ENCODE measurements around the gene MSLN. TPM values are rescaled to one million over a fixed set of nuclear protein-coding genes. Genes with fewer than 3 reads are reported as not detected.

Gene MSLN
- total and polyA plus RNA-seq, 2 of the 13 experiments (the other 11 are each of a cell fraction or from before 2014, with no cell fraction given), result 2.0 to 2.3 TPM

DNA sequence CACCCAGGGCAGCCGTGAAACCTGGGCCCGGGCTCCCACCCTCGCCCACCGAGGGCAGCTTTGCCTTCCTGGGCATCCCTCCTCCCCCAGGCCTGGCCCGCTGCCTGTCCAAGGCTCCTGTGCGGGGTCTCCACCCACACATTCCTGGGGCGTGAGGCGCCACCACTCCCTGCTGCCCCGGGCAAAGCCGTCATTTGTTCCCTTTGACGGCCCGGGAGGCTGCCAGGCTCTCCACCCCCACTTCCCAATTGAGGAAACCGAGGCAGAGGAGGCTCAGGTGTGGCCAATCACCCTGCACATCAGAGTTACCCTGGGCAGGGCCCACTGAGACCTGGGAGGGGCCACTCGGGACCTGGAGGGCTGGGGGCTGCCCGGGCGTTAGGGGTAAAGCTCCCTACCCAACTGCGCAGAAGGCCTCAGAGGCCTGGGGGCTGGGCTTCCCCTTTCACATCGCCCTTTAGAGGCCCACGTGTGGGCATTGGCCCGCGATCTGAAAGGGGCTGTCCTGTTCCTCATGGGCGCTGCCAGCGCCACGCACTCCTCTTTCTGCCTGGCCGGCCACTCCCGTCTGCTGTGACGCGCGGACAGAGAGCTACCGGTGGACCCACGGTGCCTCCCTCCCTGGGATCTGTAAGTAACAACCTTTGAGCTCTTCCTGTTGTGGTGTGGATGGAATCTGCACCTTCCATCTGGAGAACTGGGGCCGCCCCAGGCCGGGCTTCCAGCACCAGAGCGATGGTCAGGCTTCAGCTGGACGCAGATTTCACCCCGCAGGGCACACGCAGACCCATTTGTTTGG is at the start of gene MSLN (continued):
- TF ChIP-seq, protein P1, sequence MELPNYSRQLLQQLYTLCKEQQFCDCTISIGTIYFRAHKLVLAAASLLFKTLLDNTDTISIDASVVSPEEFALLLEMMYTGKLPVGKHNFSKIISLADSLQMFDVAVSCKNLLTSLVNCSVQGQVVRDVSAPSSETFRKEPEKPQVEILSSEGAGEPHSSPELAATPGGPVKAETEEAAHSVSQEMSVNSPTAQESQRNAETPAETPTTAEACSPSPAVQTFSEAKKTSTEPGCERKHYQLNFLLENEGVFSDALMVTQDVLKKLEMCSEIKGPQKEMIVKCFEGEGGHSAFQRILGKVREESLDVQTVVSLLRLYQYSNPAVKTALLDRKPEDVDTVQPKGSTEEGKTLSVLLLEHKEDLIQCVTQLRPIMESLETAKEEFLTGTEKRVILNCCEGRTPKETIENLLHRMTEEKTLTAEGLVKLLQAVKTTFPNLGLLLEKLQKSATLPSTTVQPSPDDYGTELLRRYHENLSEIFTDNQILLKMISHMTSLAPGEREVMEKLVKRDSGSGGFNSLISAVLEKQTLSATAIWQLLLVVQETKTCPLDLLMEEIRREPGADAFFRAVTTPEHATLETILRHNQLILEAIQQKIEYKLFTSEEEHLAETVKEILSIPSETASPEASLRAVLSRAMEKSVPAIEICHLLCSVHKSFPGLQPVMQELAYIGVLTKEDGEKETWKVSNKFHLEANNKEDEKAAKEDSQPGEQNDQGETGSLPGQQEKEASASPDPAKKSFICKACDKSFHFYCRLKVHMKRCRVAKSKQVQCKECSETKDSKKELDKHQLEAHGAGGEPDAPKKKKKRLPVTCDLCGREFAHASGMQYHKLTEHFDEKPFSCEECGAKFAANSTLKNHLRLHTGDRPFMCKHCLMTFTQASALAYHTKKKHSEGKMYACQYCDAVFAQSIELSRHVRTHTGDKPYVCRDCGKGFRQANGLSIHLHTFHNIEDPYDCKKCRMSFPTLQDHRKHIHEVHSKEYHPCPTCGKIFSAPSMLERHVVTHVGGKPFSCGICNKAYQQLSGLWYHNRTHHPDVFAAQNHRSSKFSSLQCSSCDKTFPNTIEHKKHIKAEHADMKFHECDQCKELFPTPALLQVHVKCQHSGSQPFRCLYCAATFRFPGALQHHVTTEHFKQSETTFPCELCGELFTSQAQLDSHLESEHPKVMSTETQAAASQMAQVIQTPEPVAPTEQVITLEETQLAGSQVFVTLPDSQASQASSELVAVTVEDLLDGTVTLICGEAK (IDR thresholded peaks at IDR 0.05), result no peak
- TF ChIP-seq, protein P1 (CRISPR knock-in tag; IDR thresholded peaks at IDR 0.05), result no peak
- TF ChIP-seq ZNF891 (CRISPR knock-in tag; IDR thresholded peaks at IDR 0.05) (peak; percentile 51), HDAC2 (CRISPR knock-in tag; IDR thresholded peaks at IDR 0.05) (peak; percentile 15; the same call in 1 of the 2 replicates), POLR2G (IDR thresholded peaks at IDR 0.05; ENCODE audit: low read depth, low read length) (0 out of 2 replicates have a peak, but pooled peaks have one; percentile 27), FOXK2 (IDR thresholded peaks at IDR 0.05) (no peak), ZFY (CRISPR knock-in tag; IDR thresholded peaks at IDR 0.05) (peak; percentile 62; the same call in 1 of the 2 replicates), PCBP1 (IDR thresholded peaks at IDR 0.05; ENCODE audit: borderline replicate concordance, low read depth, low read length) (peak; percentile 16; the same call in 1 of the 2 replicates), SOX6 (IDR thresholded peaks at IDR 0.05) (no peak), SOX6 (CRISPR knock-in tag; IDR thresholded peaks at IDR 0.05) (0 out of 2 replicates have a peak, but pooled peaks have one; percentile 20), IKZF1 (IDR thresholded peaks at IDR 0.05) (no peak), NPAS2 (CRISPR knock-in tag; IDR thresholded peaks at IDR 0.05; ENCODE audit: borderline replicate concordance) (no peak), MEF2D (CRISPR knock-in tag; IDR thresholded peaks at IDR 0.05) (no peak), PTBP1 (IDR thresholded peaks at IDR 0.05; ENCODE audit: low read depth, low read length, poor library complexity, severe bottlenecking) (no peak)
- TF ChIP-seq, protein P2, sequence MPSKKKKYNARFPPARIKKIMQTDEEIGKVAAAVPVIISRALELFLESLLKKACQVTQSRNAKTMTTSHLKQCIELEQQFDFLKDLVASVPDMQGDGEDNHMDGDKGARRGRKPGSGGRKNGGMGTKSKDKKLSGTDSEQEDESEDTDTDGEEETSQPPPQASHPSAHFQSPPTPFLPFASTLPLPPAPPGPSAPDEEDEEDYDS (CRISPR knock-in tag; IDR thresholded peaks at IDR 0.05), result 0 out of 2 replicates have a peak, but pooled peaks have one; percentile 12
- TF ChIP-seq, protein P3, sequence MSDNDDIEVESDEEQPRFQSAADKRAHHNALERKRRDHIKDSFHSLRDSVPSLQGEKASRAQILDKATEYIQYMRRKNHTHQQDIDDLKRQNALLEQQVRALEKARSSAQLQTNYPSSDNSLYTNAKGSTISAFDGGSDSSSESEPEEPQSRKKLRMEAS (IDR thresholded peaks at IDR 0.05), result peak; percentile 36; the same call in 1 of the 2 replicates
- TF ChIP-seq, protein P4, sequence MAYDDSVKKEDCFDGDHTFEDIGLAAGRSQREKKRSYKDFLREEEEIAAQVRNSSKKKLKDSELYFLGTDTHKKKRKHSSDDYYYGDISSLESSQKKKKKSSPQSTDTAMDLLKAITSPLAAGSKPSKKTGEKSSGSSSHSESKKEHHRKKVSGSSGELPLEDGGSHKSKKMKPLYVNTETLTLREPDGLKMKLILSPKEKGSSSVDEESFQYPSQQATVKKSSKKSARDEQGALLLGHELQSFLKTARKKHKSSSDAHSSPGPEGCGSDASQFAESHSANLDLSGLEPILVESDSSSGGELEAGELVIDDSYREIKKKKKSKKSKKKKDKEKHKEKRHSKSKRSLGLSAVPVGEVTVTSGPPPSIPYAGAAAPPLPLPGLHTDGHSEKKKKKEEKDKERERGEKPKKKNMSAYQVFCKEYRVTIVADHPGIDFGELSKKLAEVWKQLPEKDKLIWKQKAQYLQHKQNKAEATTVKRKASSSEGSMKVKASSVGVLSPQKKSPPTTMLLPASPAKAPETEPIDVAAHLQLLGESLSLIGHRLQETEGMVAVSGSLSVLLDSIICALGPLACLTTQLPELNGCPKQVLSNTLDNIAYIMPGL (CRISPR knock-in tag; IDR thresholded peaks at IDR 0.05; ENCODE audit: borderline replicate concordance in 1 of 2, low read depth in 1 of 2), result peak in 1 of 2 experiments; percentile 40; a peak in 1 of 4 replicates

All from HepG2 (cell line).